Amygdala (tissue), 56 donors: ENCODE data around the gene INTS3.
"Not testable (repeated sequence)": the region's sequence is repeated elsewhere in the genome, so short reads cannot be mapped to it uniquely, and the experiment has no call there.

Experiments
- DNase-seq, 56 donors: peaks; one replicate each; lab custom pipeline; 2025; lab: John Stamatoyannopoulos, UW

Gene INTS3

DNA sequence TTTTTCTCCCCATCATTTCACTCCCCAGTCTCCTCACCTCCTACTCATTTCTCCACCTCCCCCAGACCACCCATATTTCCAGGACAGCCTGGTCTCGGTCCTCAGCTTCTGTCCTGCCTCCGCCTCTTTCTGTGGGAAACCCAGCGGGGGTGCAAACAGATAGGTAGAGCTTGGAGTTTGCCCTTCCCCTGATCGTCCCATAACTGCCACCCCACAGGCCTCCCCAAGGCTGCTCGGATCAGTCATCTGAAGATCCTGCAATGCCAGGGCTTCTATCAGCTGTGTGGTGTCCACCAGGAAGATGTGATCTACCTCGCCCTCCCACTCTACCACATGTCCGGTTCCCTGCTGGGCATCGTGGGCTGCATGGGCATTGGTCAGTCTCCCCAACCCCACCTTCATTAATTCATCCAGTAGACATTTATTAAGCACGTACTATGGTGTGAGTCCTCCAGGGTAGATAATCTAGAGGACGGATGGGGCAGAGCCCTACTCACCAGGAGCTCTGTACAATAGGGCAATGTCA is 49.1 kb downstream of the INTS3 start:
- DNase-seq, result no peak

DNA sequence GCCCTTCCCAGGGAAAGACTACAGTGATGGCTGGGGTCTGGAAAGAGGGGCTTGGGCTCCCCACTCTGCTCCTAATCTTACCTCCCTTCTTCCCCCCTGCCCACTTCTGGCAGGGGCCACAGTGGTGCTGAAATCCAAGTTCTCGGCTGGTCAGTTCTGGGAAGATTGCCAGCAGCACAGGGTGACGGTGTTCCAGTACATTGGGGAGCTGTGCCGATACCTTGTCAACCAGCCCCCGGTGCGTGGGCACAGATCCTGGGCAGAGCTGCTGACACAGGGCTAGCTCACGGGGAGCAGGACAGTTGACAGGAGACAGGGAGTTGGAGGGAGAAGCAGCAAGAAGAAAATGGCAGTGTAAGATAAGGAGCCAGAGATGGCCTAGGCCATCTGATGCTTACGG is 49.8 kb downstream of the INTS3 start:
- peak in 22 of 56 donors; percentile 15 to 73 (median 33) for DNase-seq

DNA sequence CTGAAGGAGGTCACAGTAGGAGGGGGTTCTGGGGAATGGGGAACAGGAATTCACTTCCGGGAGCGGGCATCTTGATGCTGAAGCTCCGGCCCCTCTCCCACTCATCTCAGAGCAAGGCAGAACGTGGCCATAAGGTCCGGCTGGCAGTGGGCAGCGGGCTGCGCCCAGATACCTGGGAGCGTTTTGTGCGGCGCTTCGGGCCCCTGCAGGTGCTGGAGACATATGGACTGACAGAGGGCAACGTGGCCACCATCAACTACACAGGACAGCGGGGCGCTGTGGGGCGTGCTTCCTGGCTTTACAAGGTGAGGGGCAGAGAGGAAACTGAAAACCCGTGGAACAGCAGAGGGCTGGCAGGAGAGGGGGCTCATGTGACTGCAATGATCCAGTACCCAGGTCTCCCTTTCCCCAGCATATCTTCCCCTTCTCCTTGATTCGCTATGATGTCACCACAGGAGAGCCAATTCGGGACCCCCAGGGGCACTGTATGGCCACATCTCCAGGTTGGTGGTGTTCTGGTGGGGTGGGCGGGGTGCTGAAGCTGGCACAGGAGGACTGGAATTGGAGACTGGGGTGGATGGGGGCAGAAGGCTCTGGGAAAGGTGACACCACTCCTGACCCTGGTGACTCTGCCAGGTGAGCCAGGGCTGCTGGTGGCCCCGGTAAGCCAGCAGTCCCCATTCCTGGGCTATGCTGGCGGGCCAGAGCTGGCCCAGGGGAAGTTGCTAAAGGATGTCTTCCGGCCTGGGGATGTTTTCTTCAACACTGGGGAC is 50.4 kb downstream of the INTS3 start:
- no peak for DNase-seq

DNA sequence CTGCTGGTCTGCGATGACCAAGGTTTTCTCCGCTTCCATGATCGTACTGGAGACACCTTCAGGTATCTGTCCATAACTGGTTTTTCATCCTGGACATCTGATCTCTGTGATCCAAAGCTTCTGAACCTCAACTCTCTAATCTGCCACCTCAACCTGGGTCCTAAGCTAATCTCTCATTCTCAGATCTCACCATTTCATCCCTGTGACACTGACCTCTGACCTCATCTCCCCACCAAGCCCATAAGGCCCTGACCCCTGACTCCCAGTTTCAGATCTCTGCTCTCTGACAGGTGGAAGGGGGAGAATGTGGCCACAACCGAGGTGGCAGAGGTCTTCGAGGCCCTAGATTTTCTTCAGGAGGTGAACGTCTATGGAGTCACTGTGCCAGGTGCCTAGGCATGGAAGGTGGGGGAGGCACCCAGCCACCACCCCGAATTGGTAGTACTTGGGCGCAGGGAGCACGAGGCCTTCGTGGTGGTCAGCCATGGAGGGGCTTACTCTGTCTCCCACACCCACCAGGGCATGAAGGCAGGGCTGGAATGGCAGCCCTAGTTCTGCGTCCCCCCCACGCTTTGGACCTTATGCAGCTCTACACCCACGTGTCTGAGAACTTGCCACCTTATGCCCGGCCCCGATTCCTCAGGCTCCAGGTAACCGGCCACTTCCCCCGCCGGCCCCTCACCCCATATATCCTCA is 51.1 kb downstream of the INTS3 start:
- no peak for DNase-seq

DNA sequence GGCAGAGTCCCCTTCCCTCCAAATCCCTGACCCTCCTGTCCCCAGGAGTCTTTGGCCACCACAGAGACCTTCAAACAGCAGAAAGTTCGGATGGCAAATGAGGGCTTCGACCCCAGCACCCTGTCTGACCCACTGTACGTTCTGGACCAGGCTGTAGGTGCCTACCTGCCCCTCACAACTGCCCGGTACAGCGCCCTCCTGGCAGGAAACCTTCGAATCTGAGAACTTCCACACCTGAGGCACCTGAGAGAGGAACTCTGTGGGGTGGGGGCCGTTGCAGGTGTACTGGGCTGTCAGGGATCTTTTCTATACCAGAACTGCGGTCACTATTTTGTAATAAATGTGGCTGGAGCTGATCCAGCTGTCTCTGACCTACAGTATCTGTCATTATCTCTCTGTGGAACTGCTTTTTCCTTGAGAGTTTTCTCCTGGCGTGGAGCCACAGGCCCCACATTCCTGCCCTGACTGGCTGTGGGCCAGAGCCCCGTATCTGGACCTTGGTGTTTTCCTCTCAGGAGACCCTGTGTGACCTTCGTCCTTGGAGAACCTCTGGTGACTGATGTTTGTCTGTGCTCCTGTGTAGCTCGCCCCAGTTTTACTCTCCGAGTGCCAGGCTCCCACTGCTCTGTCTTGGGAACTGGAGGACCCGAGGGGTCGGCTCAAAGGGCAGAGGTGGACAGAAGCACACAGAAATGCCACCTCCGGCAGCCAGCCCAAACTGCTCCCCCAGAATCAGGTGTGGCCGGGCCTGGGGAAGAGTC is 52.1 kb downstream of the INTS3 start:
- peak in 1 of 56 donors; percentile 19 for DNase-seq

DNA sequence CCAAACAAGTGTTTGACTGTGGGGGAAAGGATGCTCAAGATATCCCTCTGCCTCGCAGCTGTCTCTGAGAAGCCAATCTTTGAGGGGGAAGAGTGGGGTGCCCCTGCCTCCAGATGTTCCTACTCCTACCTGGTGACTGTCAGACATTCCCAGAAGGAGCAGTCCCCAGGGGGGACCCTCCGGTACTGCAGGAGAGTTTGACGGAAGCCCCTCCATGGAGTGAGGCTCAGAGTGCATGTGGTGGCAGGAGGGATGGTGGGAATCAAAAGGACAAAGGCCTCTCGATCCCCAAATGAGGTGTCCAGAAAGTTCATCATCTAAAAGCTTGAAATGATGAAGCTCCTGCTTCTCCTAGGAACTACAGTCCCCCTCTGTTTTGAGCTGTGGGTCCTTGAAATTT is 52.7 kb downstream of the INTS3 start:
- no peak for DNase-seq

DNA sequence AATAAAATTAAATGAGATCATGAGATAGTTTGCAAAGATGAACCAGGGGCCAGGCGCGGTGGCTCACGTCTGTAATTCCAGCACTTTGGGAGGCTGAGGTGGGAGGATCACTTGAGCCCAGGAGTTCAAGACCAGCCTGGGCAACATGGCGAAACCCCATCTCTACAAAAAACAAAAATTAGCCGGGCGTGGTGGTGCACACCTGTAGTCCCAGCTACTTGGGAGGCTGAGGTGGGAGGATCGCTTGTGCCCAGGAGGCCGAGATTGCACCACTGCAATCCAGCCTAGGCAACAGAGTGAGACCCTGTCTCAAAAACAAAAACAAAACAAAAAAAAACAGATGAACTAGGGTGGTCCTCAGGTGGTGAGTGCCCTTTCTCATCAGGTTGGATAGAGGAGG is 54.8 kb downstream of the INTS3 start:
- DNase-seq, result not testable (repeated sequence)

DNA sequence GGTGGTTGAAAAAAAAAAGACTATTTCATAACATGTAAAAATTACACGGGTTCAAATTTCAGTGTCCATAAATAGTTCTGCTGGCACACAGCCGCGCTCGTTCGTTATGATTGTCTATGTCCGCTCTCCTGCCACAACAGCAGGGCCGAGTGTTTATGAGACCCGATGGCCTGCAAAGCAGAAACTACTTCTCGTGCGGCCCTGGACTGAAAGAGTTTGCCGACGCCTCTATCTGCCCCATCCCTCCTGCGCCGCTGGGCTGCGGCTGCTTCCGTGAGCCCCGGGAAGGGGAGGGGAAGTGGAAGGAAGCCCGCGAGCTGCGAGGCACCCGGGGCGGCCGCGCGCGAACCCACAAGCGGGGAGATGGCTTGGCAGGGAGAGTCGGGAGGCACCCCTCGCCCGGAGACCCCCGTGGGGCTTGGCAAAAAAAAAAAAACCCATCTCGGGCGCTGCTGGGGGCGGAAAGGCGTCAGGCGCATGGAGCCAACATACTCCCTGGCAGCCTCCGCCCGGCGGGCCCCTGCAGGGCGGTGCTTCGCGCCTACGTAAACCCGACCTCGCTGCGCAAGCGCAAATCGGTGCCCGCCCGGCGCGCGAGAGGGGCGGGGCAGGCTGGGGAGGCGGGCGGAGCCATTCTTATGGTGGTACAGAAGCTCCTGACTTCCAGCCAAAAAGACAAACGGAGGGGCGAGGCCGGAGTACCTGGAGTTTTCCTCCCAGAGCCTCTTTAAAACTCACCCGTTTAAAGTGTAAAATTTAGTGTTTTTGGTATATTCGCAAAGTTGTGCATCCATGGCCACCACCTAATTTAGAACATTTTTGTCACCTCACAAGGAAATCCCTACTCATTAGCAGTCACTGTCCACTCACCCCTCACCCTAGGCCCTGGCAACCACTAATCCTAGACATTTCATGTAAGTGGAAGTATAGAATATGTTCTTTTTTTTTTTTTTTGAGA is 55.7 kb downstream of the INTS3 start:
- DNase-seq, result peak; percentile 50 to 92 (median 83)

DNA sequence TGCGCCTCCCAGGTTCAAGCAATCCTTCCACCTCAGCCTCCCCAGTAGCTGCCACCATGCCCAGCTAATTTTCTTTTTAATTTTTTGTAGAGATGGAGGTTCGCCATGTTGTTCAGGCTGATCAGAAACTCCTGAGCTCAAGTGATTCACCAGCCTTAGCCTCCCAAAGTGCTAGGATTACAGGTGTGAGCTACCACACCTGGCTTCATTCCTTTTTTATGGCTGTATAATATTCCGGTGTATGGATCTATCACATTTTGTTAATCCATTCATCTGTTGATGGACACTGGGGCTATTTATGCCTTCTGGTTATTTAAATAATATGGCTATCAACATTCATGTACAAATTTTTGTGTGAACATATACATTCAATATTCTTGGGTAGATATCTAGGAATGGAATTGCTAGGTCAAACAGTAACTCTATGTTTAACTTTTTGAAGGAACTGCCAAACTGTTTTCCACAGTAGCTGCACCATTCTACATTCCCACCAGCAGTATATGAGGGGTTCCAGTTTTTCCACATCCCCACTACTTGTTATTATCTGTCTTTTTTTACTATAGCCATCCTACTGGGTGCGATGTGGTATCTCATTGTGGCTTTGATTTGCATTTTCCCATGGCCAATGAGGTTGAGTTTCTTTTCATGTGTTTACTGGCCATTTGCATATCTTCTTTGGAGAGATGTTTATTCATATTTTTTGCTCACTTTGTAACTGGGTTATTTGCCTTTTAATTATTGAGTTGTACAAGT is 58.4 kb downstream of the INTS3 start:
- DNase-seq, result no peak

DNA sequence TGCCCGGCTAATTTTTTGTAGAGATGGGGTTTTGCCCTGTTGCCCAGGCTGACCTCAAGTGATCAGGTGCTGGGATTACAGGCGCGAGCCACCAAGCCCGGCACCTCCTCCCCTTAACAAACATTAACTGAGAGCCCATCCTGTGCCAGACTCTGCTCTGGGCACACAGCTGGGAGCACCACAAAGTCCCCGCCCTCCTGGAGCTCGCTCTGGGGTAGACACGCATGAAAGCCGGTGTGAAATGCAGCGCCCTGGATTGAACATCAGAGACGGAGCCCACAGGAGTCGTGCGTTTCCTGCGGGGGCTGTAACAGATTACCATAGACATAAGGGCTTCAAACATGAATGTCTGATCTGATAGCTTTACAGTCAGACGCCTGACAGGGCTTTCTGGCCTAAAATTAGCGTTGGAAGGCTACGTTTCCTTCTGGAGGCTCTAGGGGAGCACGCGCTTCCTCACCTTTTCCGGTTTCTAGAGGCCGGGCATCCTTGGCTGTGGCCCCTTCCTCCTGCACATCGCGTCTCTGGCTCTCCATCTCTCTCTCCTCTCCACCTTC is 61.7 kb downstream of the INTS3 start:
- DNase-seq, result no peak

DNA sequence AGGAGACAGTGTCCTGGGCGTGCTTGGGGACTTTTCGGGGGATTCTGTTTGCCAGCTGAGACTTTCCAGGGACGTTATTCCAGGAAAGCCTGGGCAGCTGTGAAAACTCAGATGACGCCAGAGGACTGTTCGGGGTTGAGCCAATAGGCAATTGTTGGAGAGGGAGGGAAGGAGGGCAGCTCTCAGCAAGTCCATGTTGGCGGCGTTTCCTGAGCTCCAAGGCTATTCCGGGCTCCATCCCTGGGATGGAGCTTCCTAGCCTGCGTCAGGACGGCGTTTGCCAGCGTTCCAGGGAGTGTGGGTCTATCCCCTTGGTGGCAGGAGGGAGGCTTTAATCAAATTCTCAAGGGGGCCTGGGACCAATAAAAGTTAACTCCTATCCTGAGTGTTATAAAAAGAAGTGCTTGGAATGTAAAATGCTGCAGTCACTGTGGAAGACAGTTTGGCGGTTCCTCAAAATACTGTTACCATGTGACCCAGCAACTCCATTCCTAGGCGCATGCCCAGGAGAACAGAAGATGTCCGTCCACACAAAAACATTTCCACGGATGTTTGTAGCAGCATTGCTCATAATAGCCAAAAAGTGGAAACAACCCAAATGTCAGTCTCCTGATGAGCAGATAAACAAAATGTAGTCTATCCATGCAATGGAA is 62.6 kb downstream of the INTS3 start:
- DNase-seq, result peak in 52 of 56 donors; percentile 31 to 90 (median 68)

DNA sequence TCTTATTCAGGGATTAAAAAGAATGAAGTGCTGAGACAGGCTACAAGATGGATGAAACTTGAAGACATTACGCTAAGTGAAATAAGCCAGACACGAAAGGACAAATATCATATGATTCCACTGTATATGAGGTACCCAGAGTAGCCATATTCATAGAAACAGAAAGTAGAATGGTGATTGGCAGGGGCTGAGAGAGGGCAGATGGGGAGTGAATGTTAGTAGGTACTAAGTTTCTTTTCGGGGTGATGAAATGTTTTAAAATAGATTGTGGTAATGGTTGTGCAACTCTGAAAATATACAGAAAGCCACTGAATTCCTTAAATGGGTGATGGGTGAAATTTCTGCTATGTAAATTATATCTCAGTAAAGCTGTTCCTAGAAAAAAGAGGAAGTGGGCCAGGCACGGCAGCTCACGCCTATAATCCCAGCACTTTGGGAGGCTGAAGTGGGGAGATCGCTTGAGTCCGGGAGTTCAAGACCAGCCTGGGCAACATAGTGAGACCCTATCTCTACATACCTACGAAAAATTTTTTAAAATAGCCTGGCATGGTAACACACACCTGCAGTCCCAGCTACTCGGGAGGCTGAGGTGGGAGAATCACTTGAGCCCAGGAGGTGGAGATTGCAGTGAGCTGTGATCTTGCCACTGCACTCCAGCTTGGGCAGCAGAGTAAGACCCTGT is 63.3 kb downstream of the INTS3 start:
- DNase-seq, result no peak

DNA sequence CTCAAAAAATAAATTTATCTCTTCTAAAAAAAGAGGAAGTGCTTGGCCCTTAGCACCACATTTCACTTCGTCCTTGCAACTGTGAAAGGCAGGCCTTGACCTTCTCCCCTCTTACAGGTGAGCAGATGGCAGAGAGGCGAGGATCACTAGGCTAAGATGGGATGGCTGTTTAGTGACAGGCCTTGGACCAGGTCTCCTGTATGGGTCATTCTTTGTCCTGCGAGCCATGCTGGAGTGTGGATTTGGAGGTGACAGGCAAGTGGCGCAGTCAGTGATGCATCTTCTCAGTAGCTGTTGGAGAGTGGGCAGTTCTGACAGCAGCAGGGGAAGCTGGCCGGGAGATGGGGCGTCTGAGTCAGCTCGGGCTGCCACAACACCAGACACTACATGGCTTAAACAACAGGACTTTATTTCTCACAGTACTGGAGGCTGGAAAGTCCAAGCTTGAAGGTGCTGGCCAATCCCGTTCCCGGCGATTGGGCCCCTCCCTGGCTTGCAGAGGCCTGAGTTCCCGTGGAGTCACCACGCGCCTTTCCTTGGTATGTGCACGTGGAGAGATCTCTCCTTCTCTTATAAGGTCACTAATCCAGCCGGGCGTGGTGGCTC is 63.9 kb downstream of the INTS3 start:
- DNase-seq, result no peak

DNA sequence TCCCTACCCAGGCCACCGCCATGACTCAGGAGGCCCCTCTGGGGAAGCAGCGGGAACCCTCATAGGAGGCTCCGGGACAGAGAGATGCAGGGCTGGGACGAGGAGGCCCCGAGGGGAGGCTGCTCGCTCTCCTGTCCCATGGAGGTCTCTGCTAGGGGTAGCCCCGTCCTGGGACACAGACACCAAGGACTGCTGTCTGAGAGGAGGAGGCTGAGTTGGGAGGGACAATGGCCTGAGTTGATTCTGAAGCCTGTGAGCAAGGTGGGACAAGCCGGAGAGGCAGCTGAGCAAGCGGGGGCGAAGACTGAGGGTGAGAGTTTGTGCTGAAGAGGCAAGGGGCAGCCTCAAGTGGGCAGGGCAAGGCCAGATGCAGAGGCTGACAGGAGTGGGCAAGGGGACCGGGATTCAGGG is 64.8 kb downstream of the INTS3 start:
- DNase-seq, result no peak

DNA sequence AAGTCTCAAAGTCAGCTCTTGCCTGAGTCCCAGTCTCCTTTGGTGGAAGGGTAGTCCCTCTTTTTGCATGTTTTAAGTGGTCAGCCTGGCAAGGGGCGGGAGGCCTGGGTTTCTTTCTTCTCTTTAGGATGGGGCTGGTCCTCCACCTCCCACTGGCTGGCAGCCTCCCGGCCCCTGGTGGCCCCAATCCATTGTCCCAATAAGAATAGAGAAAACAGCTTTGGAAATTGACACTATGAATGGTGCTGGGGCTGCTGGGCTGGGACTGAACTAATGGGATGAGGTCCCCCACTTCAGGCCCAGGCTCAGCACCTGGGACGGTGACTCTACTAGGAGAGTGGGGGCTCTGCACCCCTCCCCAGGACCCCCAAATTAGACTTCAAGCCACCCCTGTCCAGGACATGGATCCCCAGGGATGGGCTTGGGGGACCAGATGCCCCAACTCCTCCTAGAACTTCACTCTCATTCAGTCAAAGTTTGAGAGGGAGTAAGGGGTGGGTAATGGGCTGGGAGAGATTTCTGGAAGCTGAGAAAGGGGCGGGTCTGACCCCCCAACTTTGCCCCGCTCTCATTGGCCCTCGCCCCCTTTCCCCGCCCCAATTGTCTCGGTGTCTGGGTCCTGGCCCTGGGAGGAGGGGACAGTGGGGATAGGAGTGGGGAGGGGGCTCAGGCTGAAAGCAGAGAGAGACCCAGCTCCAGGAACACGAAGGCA is 65.6 kb downstream of the INTS3 start:
- no peak for DNase-seq

DNA sequence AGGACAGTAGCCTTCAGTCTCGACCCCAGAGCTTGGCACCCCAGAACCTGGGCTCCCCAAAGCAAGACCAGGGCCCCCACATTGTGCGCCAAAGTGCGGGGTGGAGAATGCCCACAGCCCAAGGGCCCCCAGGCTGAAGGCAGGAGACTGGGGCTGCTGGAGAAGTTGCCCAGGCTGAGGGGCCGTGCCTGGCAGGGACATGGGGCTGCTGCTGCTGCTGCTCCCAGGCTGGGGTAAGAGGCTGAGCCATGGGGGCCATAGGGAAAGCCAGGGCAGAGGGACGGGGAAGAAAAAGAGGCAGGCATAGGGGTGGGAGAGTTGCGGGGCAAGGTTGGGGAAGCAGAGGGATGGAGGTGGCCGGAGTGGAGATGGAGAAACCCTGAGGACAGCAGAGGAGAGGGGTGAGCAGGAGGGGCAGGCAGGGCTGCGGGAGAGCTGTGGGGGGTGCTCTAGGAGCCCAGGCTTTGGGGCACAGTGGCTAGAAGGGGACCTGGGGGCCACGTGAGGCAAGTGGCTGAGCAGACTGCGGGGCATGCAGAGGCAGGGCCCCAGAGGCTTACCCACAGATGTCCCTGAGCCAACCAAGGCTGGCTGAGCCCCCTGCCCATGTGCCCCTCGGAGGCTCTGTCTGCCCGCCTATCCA is 66.2 kb downstream of the INTS3 start:
- no peak for DNase-seq
